Inflammatory macrophage treated with lipopolysaccharide for 4 hours (primary cell): ENCODE results near the gene ABL1.

Source experiments
- DNase-seq: peaks from one replicate; pipeline ENCODE4 v3.0.0-alpha.2; 2020

Gene ABL1

GRCh38 chr9:130920762-130921299, 85.8 kb downstream of the ABL1 start:
- no peak for DNase-seq

DNA sequence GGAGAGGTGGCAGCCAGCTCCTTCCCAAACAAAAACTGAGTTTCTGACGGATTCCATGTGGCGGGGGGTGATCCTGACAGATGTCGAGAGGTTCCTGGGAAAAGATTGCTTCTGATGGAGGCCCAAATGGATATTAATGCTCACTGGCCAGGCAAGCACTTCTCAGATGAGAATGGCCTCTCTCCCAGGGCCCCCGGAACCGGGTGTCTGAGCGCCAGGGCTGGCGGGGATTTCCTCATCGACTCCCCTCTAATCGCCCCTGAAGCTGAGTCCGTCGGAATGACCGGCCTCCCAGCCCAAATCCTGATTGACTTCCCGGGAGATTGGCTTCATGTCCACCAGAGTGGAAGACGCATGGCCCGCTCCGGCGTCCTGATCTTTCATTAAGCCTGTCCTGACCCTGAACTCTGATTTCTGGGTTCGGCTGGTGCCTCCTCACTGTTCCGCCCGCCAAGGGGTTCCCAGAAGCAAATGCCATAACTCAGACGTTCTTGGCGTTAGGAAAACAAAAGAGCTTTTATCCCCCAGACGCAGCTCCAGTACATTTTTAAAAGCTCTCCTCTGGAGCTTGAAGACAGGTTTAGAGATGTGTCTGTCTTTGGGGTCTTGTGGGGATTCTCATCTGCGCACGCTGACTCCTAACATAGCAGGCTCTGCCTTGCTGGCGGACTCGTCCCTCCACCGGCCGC, 86.4 kb downstream of the ABL1 start:
- DNase-seq: no peak

DNA sequence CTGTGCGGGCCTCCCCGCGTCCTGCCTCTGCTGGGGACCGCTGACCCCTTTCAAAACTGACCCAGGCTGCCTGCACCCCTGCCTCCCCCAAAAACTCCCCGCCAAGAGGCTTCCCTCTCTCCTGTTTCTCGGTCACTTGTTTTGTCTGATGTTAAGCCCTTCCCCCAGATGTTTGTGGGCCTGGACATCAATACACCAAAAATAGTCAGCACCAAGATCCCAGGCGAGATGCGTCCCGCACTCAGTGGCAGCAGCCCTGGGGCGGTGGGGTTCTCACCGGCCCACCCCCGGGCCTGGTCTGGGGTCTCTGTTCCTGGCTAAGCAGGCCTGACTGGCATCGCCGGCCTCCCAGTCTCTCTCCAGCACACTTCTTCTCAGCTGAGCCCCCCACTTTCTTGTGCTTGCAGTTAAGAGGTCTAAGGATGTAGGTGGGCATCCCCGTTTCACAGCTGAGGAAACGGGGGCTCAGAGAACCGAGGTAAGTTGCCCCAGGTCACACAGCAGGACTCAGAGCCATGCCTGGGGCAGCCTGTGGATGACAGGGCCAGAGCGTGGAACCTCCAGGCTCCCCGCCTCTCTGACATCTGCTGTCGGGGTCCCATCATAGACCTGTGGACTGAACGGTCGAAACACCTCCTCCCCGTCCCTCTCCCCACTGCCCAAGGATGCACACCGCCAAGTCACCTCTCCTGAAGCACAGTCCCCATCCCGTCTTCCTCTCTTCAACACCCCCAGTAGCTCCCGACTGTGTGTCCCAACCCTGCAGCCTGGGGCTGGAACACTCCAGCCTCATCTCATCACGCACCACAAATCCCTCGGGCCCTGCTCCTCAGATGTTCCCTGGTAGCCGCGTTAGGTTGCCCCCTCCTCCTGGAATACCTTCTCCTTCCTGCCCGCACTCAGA, 87.2 kb downstream of the ABL1 start:
- no peak for DNase-seq

DNA sequence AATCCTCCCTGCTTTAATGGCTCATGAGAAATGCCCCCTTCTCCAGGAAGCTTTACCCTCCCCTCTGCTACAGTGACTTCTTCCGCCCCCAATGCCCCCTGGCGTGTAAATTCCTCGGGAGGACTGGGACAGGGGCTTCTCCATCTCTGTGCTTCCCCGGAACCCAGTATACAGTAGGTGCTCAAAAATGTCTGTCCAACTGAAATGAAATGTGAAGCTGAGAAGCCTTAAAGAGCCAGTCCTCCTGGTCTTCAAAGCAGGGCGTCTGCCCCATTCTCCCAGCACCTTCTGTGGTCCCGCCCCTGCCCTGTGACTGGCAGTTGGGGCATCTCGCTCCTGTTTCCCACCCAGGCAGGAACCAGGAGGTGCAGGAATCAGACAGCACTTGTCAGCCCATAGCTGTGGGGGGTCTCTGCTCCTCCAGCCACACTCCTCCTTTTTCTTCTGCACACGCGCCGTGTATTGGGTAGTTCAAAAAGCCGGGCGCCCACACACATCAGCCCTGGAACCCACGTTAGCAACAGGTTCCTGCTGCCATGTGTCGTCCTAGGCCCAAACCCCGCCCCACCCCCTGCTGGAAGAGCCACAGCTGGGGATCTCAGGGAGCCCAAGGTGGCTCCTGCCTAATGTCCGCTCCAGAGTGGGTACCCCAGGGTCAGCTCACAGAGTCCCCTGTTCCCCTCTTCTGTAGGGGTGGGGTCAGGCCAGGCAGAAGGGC, 88.0 kb downstream of the ABL1 start:
- DNase-seq: no peak

DNA sequence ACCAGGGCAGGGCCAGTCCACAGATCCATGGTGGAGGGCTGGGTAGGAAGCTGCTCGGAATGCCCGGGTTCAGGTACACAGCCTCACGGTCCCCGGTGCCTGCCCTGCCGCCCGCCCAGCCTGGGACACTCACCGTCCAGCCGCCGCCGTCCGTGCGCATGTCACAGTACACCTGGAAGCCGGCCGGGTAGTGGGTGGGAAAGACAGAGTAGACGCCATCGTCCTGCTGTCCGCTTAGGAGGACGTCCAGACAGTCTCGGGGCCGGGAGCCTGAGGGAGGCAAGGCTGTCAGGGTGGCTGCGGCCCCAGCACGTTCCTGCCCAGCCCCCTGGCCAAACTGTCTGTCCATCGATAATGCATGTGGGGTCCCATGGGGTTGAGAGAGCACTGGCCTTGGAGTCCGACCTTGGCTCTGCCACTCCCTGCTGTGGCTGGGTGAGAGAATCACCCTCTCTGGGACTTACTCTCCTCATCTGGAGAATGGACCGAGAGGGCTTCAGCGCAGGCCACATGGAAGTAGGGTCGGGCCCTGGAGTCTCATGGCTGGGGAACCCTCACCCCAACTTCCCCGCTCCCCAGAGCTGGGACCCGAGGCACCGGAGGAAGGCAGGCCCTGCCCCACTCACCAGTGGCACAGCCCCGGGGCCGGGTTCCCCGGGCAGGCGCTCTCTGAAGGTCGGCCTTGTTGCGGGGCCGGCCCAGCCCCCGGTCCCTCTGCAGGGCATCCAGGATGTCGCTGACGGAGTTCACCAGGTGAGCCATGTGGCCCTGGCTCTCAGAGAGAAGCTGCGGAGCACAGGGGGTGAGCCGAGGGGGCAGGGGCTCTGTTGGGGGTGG, 88.8 kb downstream of the ABL1 start:
- DNase-seq: no peak

- no peak for DNase-seq
Observed at GRCh38 chr9:130924448-130924788, 89.4 kb downstream of the ABL1 start.

DNA sequence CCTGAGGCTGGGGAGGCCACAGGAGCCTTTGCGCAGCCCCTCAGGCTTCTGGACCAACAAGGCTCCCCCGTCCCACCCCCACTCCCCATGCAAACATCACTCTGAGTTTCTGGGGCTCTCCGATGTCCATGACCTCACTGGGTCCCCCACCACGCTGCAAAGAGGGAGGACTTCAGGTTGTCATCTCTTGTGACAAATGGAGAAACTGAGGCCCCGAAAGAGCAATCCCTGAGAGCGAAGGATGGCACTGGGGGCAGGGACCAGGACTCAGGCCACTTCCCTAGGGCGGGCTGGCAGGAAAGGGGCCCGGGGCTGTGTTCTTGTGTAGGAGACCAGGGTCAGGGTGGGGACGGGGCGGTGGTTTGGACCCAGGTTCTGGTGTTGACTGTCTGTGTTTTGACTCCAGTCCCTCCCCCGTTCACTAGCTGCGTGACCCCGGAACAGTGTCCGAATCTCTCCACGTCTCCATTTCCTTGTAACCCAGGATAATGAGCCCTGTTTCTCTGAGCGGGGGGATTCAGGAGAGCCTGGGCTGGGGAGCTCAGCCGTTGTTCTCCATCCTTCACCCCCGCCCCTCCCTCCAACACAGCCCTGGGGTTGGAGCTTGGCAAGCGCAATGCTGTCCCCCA, 90.1 kb downstream of the ABL1 start:
- no peak for DNase-seq

DNA sequence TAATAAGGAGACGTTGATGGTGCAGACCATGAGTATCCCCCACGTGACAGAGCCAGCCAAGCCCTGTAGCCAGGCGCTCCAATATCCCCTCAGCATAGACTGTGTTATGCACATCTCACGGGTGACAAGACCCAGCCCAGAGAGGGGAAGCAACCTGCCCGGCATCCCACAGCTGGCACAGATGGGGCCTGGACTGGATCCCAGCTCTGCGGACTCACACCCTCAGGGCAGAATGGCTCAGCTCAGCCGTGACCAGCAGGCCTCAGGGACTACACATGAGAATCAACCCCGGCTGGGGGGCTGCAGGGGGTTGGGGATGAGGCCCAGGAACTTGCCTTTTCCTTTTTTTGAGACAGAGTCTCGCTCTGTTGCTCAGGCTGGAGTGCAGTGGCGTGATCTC, 92.3 kb downstream of the ABL1 start:
- DNase-seq: no peak

DNA sequence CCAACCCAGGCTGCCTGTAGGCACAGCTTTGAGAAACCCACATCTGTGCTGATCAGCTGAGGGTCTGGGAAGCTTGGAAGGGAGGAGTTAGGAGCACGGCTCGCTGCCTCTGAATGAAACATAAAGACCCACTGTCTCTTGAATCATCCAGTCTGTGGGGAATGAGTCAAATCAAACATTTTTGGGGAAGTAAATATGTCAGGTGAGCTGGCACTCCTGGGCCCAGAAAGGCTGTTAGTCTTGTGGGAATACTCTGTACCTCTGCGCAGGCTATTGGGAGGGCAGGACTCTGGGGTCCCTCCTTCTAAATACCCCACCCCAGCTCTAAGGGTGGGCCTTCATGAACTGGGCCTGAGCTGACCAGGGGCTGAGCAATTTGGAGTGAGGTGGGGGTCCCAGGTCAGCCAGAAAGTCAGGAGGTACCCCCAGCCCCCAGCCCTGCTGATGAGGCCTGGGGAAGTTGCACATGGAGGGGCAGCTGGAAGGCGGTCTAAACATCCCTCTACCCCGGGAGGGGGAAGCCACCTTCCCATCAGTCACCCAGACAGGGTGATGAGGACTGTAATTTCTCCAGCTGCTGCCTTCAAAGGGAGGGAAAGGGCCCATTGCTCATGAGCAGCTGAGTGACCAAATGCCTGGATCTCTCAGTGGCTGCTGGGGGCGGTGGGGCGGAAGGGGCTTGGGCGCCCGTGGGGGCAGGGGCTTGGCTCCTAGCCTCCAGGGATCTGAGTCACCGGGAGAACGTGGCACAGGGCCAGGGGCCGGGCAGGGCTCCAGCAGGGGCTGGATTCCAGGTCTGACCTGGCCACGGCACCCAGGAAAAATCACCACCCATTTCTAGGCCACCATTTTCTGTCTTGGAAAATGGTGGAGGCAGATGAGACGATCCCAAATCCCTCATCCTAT, 93.2 kb downstream of the ABL1 start:
- DNase-seq: no peak

- DNase-seq: no peak
Observed at GRCh38 chr9:130929571-130930038, 94.6 kb downstream of the ABL1 start.

GRCh38 chr9:130930132-130930803, 95.2 kb downstream of the ABL1 start:
- no peak for DNase-seq

DNA sequence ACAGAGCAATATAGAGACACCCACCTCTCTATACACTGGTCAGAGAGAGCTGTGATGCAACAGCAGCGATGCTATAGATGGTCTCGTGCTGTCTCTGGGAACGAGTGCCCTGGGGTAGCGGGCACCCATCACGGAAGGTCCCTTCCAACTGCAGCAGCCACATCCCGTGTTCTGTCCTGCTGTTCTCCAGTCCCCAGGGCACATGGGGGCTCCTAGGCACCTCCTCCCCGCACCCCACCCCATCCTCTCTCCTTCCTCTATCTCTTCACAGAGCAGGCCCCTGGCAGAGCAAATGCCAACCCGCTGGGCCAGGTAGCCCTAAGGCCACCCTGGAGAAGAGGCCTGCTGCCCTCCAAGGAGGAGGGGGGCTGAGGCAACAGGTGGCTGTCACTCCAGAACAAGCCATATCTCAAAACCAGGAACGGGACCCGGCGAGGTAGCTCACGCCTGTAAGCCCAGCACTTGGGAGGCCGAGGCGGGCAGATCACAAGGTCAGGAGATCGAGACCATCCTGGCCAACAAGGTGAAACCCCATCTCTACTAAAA, 95.8 kb downstream of the ABL1 start:
- DNase-seq: no peak

GRCh38 chr9:130931508-130932254, 96.6 kb downstream of the ABL1 start:
- no peak for DNase-seq

DNA sequence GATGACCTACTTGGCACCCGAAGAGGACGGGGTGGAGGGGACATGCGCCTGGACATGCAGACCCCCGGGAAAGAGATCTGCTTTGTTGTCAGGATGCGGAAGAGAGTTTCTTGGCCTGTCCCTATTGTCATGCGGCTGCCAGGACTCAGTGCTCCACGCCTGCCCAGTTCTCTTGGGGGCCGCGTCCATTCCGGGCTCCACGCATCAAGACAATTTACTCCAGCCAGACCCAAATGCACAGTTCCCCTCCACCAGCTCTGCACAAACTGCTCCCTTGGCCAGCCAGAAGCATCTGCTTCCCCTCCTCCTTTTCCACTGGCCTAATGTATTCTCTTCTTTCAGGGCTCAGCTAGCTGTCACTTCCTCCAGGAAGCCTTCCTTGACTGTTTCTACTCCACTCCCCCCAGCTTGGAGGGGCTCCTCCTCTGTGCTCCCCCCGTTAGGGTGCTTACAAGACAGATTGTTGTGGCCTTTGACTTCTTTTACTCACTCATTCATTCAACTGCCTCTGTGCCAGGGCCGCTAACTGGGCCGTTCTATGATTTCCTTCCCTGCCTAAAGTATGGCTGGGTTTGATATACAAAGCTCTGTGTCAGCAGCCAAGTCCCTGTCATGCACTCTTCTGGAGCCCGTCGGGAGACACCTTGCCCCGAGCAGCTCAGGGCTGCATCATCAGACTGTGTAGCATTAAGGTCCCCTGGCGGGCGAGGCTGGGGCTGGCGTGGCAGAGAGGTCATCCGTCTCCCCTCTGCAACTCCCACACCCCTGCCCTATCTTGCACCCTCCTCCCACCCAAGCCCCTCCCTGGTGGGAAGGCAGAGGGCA, 97.4 kb downstream of the ABL1 start:
- DNase-seq: no peak

GRCh38 chr9:130933114-130934046, 98.3 kb downstream of the ABL1 start:
- no peak for DNase-seq

GRCh38 chr9:130934246-130934645, 99.2 kb downstream of the ABL1 start:
- no peak for DNase-seq
